ENCODE data around the gene PELI2.

Gene PELI2

DNA sequence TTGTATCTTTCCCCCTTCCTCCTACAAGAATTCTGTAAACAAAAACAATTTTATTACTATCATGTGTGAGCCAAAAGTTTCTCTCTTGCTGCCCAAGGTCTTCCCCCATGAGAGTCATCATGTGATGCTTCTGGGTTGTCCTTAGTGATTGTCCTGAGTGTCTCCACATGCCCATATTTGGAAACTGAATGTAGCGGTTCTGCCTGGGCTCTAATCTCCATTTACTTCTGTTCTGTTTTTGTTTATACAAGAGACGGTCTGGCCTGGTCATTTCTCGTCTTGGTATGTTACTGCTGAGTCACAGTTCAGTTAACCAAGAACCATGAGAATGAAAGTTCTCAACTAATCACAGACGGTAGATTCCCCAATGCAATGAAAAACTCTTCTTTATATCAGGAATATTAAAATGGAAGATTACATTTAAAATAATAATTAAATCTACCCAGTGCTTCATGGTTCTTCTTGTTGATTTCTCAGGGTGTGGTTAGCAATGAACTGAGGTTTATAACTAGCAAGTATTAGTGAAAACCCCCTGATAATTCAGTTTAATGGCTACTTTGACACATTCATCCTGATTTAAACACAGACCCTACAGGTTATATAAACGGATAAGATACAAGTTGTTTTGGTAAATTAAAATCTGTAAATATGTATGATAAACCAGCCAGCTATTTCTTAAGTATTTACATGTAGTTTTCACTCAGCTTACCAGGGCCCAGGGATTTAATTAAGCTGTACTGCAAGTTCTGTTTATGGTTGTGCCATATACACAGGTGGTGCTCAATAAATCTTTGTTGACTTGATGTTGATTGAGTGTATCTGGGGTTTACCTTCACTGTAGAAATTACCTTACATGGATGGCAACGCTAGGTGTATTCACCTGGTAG, 81.1 kb downstream of the PELI2 start:
- in situ Hi-C loops (cut with MboI; ENCODE audit: low sequenced_read_pairs): no loop called here

- in situ Hi-C loops (cut with MboI; ENCODE audit: low sequenced_read_pairs): no loop called here
These were observed 81.9 kb downstream of the PELI2 start for GRCh38 chr14:56199982-56200577.

GRCh38 chr14:56202256-56202655, 84.0 kb downstream of the PELI2 start:
- in situ Hi-C loops (cut with MboI; ENCODE audit: low sequenced_read_pairs): no loop called here

DNA sequence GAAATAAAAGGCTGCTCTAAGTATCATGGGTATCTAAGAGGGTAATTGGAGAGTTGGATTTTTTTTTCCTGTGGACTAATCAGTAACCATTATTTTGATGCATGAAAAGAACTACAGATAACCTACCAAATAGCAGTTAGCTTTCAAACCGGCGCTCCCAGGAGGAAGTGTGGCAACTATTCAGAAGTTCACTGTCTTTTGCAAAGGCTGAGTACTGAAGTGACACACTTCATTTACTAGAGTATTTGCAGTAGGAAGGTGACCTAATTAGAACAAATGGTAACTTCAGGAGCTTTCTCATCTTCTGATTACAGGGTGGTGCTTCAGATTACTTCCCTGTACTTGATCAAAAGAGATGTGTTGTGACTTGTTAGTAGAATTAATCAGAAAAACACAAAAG, 87.7 kb downstream of the PELI2 start:
- in situ Hi-C loops (cut with MboI; ENCODE audit: low sequenced_read_pairs): no loop called here

DNA sequence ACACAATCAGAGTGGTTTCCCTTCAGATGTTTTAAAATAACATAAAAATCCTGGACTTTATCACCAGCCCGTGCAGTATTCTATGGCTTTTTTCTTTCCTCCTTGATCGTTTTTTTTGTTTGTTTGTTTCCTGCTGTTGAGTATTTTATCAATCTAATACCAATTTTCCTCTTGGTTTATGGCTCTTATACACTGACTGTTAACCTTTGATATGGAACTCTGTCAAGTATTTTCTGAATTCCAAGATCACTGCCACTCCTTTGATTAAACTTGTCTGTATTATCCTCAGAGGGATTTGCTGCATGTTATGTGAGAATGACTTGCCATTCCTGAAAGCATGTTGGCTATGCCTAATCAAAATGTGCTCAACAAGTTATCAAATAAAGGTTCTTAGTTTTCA, 88.4 kb downstream of the PELI2 start:
- in situ Hi-C loops (cut with MboI; ENCODE audit: low sequenced_read_pairs): no loop called here

- in situ Hi-C loops (cut with MboI; ENCODE audit: low sequenced_read_pairs): no loop called here
These were observed 89.5 kb downstream of the PELI2 start for GRCh38 chr14:56207626-56208292.

GRCh38 chr14:56208520-56208919, 90.3 kb downstream of the PELI2 start:
- in situ Hi-C loops (cut with MboI; ENCODE audit: low sequenced_read_pairs): no loop called here

DNA sequence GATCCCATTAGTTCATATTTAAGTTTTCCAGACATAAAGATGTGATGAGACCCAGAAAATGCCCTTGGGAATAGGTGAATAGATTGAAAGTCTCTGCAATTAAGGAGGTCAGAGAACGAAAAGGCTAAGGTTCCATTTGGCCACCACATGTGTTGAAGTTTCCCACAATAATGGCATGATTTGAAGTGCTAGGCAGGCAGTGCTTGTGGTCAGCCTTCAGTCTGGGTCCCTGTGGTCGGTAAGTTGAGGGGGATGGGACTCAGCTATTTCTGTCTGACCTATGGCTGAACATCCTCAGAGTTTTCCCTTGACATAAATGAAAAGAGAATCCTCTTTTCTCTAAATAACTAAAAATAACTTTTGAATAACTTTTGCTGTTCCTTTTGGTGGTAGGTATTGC, 92.4 kb downstream of the PELI2 start:
- in situ Hi-C loops (cut with MboI; ENCODE audit: low sequenced_read_pairs): no loop called here

DNA sequence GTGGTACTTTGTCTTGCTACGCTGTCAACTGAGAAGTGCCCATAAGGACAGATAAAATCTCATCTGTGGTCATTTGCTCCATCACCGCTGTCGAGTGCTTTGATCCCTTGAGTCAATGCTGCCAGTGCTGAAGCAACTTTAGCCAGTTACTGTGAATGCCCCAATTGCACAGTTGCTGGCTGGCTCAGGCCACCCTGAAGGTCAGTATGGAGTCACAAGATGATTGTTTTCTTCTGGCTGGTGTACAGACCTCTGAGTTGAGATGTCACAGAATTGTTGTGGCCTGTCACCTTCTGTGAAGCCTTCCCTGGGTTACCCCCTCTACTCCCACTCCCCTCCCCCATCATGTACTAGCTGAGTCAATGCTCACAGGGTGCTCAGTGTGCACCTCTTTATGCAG, 92.9 kb downstream of the PELI2 start:
- in situ Hi-C loops (cut with MboI; ENCODE audit: low sequenced_read_pairs): no loop called here

DNA sequence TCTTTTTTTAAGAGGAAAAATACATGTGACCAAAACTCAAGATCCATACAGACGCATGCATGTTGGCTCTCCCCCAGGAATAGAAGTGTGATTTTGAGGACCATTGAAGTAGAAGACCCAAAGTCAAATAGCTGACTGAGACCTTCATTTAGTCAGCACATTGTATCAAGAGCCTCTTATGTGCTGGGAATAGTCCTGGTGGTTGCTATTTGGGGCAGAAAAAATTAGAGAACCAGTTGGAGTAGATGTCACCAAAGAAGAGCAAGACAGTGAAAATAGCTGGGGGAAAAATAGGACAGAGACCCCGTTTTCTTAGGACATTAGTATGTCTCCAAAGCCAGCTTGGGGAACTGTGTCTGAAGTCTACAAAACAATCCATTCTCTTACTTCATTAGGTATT, 93.6 kb downstream of the PELI2 start:
- in situ Hi-C loops (cut with MboI; ENCODE audit: low sequenced_read_pairs): no loop called here

DNA sequence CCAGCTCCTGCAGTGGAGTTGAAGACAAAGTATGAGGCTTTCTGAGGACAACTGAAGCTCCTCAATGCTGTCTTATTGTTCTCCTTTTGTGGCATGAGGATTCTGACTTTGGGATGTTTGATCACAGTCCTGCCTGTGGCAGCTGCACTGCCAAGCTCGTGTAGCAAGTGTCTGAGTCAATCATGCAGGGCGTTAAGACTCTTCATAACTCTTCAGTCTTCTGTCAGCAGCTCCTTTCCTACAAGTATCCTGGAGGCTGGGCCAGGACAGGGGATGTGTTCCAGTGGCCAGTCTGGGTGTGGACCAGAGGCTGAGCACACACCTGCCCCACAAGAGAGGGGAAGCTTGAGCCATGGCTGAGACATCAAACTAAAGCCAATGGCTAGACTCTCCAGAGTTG, 94.3 kb downstream of the PELI2 start:
- in situ Hi-C loops (cut with MboI; ENCODE audit: low sequenced_read_pairs): no loop called here

DNA sequence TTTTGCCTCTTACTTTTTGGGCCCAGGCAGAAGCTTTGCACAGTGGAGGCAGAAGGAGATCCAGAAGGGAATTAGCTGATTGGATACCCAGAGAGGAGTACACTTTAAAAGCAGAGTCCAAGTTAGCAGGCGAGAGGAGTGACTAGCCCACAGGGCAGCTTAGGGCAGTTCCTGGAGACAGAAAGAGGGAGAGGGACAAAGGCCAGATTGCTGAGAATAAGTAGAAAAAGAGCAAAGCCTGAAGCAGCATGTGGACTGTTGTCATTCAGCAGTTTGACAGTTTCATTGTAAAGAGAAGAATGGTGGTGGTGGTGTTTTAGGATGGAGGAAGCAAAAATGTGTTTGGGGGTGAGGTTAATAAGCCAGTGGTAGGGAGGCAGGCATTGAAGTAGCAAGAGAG, 95.1 kb downstream of the PELI2 start:
- in situ Hi-C loops (cut with MboI; ENCODE audit: low sequenced_read_pairs): no loop called here

DNA sequence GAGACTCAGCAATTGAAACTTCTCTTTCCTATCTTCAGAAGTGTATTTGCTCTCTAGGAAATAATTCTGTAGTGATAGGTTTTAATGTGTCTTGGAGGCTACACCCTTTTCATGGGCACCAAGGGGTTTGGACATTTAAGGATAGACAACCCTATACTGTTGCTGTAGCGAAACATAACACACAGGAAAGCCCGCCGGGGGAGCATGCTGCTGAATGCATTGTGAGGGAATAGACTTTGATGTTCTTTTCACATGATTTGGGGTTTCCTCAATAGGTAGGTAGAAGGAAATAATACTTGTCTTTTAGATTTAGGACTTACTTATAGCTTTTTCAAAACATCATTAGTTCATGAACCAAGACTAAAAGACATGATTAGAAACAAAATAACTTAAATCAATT, 97.0 kb downstream of the PELI2 start:
- in situ Hi-C loops (cut with MboI; ENCODE audit: low sequenced_read_pairs): no loop called here

DNA sequence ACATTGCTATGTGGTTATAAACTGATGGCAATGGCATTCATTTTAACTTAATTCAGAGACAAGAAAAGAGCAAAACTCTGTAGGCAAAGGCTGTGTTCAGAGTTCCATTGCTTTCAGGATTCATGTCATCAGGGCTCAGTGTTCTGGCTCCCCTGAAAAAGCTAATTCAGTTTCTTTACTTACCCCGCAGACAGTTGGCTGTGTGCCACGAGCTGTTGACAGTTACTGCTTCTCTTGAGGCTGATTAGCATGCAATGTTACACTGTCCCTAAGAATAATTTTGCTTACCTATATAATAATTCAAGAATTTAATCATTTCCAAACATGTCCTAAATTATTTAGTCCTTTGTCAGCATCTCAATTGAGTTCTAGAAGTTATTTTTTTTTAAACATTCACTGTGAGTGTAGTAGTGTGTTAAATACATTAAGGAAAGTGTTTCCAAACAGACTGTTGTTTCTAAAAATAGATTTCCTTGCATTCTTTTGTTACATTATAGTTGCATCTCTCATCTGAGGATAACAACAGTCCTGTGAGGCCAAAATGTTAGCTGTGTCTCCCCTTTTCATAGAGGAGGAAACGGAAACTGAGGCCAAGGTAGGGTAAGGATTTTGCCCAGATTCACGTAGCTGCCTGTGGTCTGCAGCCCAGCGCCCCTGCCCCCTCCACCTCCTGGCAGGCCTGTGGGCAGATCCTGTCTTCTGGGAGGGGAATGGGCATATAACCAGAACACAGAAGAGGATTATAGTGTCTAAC, 98.6 kb downstream of the PELI2 start:
- in situ Hi-C loops (cut with MboI; ENCODE audit: low sequenced_read_pairs): no loop called here

GRCh38 chr14:56217380-56218045, 99.3 kb downstream of the PELI2 start:
- in situ Hi-C loops (cut with MboI; ENCODE audit: low sequenced_read_pairs): no loop called here

GRCh38 chr14:56219666-56220413, 101.6 kb downstream of the PELI2 start:
- in situ Hi-C loops (cut with MboI; ENCODE audit: low sequenced_read_pairs): no loop called here

GRCh38 chr14:56221382-56222128, 103.3 kb downstream of the PELI2 start:
- in situ Hi-C loops (cut with MboI; ENCODE audit: low sequenced_read_pairs): no loop called here

GRCh38 chr14:56224229-56224628, 106.0 kb downstream of the PELI2 start:
- in situ Hi-C loops (cut with MboI; ENCODE audit: low sequenced_read_pairs): no loop called here
